Omental fat pad (tissue), 4 donors: ENCODE results near the gene PTPA. TPM values are rescaled to one million over a fixed set of nuclear protein-coding genes. Genes with fewer than 3 reads are reported as not detected.

ENCODE experiments used
- ATAC-seq: fragments of 150-250 bp; one replicate; pipeline ENCODE4 v1.9.1; 2016; ENCODE audit warnings: mild to moderate bottlenecking, moderate library complexity; ENCODE audit not compliant: low FRiP score
- DNase-seq: peaks from one replicate; pipeline ENCODE4 v3.0.0-alpha.2; 2019; ENCODE audit warnings: low spot score
- total RNA-seq, 4 donors: library from RNA; depleted of rRNA; stranded (reverse); fragments of >200 nt; gene quantifications; one replicate each; pipeline ENCODE4 v1.1.0, GENCODE V29; 2016
- TF ChIP-seq, protein P1 (sequence below), 3 donors: fragments of 450-650 bp; IDR thresholded peaks; one replicate each; pipeline ENCODE4 v1.5.1; 2016 to 2017; ENCODE audit warnings: antibody characterized with exemption in 3 of 3, mild to moderate bottlenecking in 3 of 3, moderate library complexity in 2 of 3

Gene PTPA
- total RNA-seq, 4 donors from 2014 or later = 37.2 to 49.5 (median 41.8) TPM

DNA sequence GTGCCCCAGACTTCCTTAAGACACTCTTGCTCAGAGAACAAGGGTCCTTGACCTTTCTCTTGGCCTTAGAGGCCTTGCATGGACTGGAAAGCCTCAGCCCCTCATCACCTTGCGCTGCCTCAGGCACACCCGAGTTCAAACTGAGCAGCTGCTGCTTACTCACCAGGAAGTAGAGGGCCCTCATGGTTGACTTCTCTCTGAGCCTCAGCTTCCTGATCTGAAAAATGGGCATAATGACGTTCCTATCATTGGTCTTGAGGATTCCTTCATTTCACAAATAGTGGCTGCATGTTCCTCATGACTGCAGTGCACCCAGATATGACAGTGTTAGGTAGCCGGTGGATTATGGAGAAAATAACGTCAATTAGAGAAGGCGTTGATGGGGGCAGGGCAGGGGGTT is 38.2 kb downstream of the PTPA start:
- no peak for ATAC-seq
- no peak for DNase-seq
- TF ChIP-seq, protein P1, sequence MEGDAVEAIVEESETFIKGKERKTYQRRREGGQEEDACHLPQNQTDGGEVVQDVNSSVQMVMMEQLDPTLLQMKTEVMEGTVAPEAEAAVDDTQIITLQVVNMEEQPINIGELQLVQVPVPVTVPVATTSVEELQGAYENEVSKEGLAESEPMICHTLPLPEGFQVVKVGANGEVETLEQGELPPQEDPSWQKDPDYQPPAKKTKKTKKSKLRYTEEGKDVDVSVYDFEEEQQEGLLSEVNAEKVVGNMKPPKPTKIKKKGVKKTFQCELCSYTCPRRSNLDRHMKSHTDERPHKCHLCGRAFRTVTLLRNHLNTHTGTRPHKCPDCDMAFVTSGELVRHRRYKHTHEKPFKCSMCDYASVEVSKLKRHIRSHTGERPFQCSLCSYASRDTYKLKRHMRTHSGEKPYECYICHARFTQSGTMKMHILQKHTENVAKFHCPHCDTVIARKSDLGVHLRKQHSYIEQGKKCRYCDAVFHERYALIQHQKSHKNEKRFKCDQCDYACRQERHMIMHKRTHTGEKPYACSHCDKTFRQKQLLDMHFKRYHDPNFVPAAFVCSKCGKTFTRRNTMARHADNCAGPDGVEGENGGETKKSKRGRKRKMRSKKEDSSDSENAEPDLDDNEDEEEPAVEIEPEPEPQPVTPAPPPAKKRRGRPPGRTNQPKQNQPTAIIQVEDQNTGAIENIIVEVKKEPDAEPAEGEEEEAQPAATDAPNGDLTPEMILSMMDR (IDR thresholded peaks at IDR 0.05) = no peak

DNA sequence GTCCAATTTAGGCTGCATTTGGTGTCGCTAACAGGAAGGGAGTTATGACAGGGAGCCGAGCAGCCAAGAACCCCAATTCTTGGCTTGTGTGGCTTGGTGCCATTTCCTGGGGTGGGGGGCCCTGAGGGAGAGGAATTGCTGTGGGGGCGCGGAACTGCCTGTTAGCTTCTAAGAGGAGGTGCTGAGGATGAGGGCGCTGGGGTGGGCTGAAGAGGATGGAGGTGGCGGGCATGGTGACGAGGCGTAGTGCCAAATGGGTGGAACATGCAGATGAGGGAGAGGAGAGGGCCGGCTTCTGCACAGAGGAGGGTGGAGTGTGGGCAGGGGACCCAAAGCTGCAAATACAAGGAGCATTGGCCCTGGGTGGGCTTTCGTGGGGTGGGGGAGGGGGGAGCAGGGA is 38.9 kb downstream of the PTPA start:
- no peak for DNase-seq
- ATAC-seq = no peak
- TF ChIP-seq, protein P1 (IDR thresholded peaks at IDR 0.05) = no peak

DNA sequence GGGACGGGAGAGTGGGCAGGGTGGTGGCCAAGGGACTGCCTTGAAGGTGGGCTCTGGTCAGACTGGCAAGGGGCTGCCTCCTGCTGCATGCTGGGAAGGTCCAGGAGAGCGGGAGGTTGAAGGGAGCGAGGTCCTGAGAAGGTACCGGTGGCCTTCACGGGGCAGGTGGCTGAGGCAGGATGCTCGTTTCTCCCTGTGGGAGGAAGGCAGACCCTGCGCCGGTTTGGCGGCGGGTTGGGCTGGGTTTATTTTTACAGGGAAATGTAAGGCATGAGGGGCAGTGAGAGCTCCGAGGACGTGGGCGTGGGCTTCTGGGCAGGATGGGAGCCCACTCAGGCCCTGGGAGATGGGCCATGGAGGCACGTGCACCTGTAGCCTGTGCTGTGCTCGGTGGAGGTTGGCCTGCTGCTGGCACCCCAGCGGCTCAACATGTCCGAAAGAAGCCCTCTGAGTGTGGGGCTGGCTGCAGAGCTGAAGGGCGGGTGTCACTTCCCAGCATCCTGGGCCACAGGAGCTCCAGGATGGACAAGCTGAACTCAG is 39.5 kb downstream of the PTPA start:
- ATAC-seq = no peak
- TF ChIP-seq, protein P1 (IDR thresholded peaks at IDR 0.05) = no peak
- no peak for DNase-seq

DNA sequence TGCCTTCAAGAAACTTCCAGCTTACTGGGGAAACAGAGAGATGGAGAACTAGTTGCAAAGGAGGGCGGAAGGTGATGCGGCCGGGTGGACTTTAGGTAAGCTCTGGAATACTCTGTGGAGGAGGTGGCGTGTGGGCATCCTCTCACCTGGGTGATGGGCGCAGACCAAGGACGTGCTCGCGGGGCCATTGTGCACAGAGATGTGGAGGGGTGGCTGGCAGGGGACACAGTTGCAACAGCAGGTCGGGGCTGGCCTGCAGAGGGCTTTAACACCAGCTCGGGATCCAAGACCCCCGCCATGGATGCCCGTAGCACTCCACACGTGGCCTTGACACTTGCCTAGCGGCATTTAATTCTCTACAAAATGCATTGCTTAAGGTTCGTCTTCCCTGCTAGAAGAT is 40.3 kb downstream of the PTPA start:
- no peak for DNase-seq
- TF ChIP-seq, protein P1 (IDR thresholded peaks at IDR 0.05) = no peak
- ATAC-seq = no peak

DNA sequence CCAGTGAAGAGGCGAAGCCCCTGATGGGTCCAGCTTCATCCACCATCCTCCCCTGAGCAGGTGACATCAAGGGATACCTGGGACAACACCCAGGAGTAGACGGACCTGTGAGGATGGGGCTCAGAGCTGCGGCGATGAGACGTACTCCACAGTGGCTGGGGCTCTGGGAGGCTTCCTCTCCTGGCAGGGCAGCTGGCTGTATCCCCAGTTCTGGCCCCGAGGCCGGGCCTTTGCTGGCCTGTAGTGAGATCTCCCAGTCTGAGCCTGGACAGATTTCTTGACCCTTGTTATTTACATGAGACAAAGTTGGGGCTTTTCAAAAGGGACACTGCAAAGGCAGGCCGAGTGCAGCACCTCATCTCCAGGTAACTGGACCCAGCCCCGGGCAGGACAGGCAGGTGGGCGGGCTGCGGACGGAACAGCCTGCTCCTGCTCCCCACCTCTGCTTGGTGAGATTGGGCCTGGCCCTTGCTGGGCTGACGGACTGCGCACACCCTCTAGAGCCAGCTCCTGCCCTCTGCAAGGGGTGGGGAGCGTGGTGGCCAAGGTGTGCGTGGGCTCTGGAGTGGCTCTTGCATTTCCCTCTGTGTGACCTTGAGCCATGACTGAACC is 43.8 kb downstream of the PTPA start:
- ATAC-seq (no peak), DNase-seq (no peak)
- TF ChIP-seq, protein P1 (IDR thresholded peaks at IDR 0.05) = no peak

DNA sequence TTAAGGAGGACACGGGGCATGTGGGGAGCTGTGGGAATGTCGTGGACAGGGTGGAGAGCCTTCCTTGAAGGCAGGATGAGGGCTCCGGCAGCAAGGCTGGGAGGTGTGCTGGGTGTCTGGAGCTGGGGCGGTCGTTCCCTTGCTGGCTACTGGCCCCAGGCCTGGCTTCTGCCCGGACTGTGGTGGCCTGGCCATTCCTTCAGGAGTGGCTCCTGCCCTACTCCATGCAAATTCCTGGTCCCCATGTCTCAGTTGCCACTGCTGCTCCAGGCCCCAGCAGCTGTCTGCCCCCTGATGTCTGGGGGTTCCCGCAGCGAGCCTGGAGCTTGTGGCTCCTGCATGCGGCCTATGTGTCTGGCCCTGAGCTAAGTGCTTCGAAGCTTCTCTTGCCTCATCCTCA is 44.9 kb downstream of the PTPA start:
- TF ChIP-seq, protein P1 (IDR thresholded peaks at IDR 0.05) = no peak
- DNase-seq = no peak
- ATAC-seq = no peak
